ENCODE measurements around the gene HPN.

The HPN gene

DNA sequence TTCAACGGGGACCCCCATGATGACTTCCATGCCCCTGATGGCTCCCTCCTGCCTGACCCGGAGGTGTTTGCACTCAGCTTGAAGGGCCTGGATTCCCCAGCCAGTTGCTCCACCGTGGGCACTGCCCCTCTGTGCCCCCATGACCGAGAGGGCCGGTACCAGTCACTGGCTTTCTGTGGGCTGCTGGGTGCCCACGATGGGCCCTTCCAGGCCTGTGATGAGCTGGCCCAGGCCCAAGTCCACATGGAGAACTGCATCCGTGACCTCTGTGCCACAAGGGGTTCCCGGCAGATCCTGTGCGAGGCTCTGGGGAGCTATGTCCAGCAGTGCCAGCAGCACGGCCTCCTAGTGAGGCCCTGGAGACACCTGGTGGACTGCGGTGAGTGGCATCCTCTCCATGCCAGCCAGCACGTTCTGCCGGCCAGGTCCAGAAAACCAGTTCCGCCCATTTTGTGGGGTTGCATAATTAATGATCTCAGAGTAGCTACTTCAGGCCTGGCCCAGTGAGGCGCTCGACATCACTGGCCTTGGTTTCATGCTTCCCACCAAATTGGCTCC is 39.2 kb downstream of the HPN start:
- DNase-seq (ENCODE audit: low spot score), result no peak
- TF ChIP-seq, protein P1, sequence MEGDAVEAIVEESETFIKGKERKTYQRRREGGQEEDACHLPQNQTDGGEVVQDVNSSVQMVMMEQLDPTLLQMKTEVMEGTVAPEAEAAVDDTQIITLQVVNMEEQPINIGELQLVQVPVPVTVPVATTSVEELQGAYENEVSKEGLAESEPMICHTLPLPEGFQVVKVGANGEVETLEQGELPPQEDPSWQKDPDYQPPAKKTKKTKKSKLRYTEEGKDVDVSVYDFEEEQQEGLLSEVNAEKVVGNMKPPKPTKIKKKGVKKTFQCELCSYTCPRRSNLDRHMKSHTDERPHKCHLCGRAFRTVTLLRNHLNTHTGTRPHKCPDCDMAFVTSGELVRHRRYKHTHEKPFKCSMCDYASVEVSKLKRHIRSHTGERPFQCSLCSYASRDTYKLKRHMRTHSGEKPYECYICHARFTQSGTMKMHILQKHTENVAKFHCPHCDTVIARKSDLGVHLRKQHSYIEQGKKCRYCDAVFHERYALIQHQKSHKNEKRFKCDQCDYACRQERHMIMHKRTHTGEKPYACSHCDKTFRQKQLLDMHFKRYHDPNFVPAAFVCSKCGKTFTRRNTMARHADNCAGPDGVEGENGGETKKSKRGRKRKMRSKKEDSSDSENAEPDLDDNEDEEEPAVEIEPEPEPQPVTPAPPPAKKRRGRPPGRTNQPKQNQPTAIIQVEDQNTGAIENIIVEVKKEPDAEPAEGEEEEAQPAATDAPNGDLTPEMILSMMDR (IDR thresholded peaks at IDR 0.05; ENCODE audit: extremely low read depth, missing control alignments), result no peak

DNA sequence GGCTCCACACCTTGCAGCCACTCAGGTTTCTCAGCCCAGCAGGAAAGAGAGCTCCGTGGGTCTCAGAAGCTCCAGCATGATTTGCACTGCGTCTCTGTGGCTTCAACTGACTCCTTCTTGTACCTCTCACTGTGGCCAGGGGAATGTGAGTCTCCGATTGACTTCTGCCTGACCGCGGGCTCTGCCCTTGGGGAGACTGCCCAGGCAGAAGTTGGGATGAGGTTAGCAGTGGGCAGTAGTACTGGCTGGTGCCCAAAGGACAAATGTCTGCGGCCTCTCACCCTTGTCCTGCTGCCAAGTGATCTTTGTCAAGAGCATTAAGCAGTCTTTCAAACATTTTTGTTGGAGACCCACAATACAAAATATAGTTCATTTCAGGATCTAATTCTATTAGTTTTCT is 39.7 kb downstream of the HPN start:
- TF ChIP-seq, protein P1 (IDR thresholded peaks at IDR 0.05; ENCODE audit: extremely low read depth, missing control alignments), result no peak
- DNase-seq (ENCODE audit: low spot score), result no peak

DNA sequence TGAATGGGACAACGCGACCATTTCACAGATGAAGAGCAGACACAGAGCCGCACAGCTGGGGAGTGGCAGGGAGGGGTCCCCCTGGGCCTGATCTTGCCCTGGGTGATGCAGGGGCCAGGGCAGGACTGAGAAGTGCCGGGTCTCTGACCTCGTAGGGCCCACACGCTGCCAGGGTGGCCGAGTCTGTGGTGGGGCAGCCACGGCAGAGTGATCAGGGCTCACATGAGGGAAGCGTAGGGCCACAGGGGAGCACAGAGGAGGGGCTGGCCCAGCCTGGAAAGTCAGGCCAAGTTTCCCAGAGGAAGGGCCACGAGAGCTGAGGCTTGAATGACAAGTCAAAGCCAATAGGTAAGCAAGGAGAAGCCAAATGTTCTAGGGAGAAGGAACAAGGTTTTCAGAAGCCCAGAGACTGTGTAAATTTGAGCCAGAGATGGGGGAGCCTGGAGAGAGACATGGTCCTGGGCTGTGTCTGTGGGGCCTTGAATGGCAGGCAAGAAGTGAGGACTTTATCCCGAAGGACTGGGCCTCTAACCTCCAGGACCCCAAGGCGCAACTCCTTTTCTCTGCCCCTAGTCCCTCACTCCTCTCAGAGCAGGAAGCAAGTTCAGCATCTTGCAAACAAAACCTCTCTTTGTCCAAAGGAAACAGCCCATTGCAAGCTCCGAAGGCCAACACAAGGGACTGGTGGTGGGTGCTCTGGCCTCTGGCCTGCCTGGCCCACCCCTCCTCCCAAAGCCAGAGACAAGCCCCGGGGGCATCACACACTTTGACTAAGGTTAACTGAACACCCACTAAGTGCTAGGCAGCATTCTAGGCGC is 42.4 kb downstream of the HPN start:
- TF ChIP-seq, protein P1 (IDR thresholded peaks at IDR 0.05; ENCODE audit: extremely low read depth, missing control alignments), result no peak
- DNase-seq (ENCODE audit: low spot score), result no peak

DNA sequence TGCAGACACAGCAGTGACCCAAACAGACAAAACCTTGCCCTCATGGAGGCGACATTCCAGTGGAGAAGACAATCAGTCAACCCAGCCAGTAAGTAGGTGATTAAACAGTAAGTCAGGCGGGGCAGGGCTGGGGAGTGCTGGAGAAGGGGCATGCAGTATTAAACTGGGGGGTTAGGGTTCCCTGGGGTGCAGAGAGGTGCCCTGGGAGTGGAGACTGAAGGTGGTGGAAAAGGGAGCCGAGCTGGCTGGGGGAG is 42.9 kb downstream of the HPN start:
- TF ChIP-seq, protein P1 (IDR thresholded peaks at IDR 0.05; ENCODE audit: extremely low read depth, missing control alignments), result no peak
- no peak for DNase-seq (ENCODE audit: low spot score)

DNA sequence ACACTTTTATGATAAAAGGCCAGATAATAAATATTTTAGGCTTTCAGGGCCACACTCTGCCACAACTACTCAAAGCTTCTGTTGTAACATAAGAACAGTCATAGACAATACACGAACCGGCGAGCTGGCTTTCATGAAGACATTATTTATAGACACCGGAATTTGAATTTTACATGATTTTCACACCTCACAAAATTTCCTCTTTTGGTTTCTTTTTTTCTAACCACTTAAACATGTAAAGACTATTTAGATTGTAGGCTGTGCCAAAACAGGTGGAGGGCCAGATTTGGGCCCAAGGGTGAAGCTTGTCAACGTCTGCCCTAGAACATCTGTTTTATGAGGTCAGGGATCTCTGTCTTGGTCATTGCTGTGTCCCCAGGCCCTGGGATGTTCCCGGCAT is 44.4 kb downstream of the HPN start:
- TF ChIP-seq, protein P1 (IDR thresholded peaks at IDR 0.05; ENCODE audit: extremely low read depth, missing control alignments), result no peak
- DNase-seq (ENCODE audit: low spot score), result peak; percentile 77

DNA sequence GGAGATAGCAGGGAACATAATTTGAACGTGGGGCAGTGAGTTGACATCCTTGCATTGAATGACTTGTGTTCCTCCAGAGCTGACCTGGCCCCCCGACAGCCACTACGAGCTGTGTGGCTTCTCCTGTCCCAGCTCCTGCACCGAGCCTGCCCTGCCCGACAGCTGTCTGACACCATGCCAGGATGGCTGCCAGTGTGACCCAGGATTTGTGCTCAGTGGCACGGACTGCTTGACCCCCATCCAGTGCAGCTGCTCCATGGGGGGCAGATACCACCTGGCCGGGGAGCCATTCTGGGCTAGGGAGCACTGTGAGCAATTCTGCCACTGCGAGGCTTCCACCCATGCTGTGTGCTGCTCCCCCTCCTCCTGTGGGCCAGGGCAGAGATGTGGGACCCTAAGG is 44.9 kb downstream of the HPN start:
- TF ChIP-seq, protein P1 (IDR thresholded peaks at IDR 0.05; ENCODE audit: extremely low read depth, missing control alignments), result no peak
- no peak for DNase-seq (ENCODE audit: low spot score)

DNA sequence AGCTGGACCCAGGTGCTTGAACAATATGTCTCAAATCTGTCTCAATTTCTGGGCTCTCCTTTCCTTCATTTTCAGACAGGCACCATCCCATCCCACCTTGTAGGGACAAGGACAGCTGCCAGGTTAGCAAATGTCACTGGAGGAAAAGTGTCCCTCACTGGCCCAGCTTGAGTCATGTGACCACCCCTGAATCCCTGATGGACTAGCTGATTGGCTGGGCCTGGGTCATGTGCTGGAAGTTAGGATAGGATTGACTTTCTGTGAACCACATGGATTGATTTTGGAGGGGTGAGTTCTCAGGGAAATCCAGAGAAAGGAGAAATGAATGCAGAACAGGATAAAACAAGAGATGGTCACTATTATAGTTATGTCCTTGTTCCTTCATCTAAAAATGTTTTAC is 45.9 kb downstream of the HPN start:
- TF ChIP-seq, protein P1 (IDR thresholded peaks at IDR 0.05; ENCODE audit: extremely low read depth, missing control alignments), result no peak
- no peak for DNase-seq (ENCODE audit: low spot score)

All from GM20000 (cell line).